Measurements from ENCODE around the gene SEMA4C.

SEMA4C gene

GRCh38 chr2:96897491-96898134 lies 27.7 kb upstream of the SEMA4C start:
- H3K27ac ChIP-seq, result no peak overlapping the region
- TF ChIP-seq, protein P1, sequence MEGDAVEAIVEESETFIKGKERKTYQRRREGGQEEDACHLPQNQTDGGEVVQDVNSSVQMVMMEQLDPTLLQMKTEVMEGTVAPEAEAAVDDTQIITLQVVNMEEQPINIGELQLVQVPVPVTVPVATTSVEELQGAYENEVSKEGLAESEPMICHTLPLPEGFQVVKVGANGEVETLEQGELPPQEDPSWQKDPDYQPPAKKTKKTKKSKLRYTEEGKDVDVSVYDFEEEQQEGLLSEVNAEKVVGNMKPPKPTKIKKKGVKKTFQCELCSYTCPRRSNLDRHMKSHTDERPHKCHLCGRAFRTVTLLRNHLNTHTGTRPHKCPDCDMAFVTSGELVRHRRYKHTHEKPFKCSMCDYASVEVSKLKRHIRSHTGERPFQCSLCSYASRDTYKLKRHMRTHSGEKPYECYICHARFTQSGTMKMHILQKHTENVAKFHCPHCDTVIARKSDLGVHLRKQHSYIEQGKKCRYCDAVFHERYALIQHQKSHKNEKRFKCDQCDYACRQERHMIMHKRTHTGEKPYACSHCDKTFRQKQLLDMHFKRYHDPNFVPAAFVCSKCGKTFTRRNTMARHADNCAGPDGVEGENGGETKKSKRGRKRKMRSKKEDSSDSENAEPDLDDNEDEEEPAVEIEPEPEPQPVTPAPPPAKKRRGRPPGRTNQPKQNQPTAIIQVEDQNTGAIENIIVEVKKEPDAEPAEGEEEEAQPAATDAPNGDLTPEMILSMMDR (IDR thresholded peaks at IDR 0.05), result no peak
- TF ChIP-seq ZFX (IDR thresholded peaks at IDR 0.05; ENCODE audit: borderline replicate concordance), result no peak

GRCh38 chr2:96895746-96896651 lies 26.1 kb upstream of the SEMA4C start:
- TF ChIP-seq, protein P1 (IDR thresholded peaks at IDR 0.05), result no peak
- TF ChIP-seq ZFX (IDR thresholded peaks at IDR 0.05; ENCODE audit: borderline replicate concordance), result no peak
- 0 out of 2 replicates have a peak overlapping the region, but pooled peaks have one; percentile 27 for H3K27ac ChIP-seq

GRCh38 chr2:96895032-96895745 lies 25.3 kb upstream of the SEMA4C start:
- TF ChIP-seq ZFX (IDR thresholded peaks at IDR 0.05; ENCODE audit: borderline replicate concordance), result no peak
- TF ChIP-seq, protein P1 (IDR thresholded peaks at IDR 0.05), result no peak
- 0 out of 2 replicates have a peak overlapping the region, but pooled peaks have one; percentile 27 for H3K27ac ChIP-seq

DNA sequence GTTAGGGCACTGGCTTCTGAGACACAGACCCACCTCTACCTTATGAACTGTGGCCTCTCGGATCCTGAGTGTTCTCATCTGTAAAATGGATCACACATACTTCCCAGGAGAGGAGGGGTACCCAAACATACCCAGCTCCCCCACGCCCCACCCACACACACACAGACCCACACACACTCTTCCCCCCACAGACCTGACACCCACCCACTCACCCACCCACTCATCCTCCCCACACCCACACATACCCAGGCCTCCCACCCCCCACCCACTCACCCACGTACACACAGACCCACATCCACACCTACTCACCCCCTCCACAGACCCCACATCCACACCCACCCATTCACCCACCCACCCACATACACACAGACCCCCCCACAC lies 24.3 kb upstream of the SEMA4C start:
- no peak overlapping the region for H3K27ac ChIP-seq
- TF ChIP-seq, protein P1 (IDR thresholded peaks at IDR 0.05), result no peak

- TF ChIP-seq, protein P1 (IDR thresholded peaks at IDR 0.05), result no peak
- TF ChIP-seq ZFX (IDR thresholded peaks at IDR 0.05; ENCODE audit: borderline replicate concordance), result no peak
- H3K27ac ChIP-seq, result no peak overlapping the region
Measured at GRCh38 chr2:96893289-96894150, 23.6 kb upstream of the SEMA4C start.

DNA sequence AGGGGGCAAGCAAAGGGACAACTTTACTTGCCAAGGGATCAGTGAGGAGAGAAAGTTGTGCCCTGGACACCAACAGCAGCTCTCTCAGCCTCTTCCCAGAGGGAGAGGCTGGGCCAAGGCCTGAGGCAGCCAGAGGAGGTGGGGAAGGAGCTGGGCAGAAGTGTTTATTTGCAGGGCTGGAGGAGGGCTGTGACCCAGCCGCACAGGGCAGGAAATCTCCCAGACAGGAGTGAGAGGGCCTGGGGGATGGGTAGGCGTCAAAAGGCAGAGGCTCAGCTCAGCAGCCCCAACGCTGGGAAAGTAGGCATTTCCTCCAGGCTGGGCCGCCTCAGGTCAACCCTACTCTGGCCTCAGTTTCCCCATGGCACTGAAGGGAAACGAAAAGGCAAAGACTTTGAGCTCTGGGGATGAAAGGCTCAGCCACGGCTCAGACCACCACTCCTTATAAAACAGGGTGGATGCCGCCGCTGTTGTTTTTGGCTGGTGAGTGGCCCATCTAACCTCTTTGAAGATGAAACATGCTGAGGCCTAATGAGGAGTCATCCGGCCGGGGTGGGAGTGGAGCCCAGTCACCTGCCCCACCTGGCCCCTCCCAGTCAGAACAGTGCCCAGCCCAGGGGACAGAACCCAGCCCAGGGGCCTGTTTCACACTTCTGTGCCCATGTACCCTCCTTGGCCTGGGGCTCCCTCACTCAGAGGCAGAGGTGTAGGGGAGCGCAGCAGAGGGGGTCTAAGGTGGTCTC lies 21.9 kb upstream of the SEMA4C start:
- TF ChIP-seq, protein P1 (IDR thresholded peaks at IDR 0.05), result no peak
- TF ChIP-seq ZFX (IDR thresholded peaks at IDR 0.05; ENCODE audit: borderline replicate concordance), result no peak
- peak overlapping the region; percentile 23; the same call in 1 of the 2 replicates for H3K27ac ChIP-seq
